HUES64 (cell line): ENCODE measurements around the gene MARCHF10.
"Not testable (repeated sequence)": the region's sequence is repeated elsewhere in the genome, so short reads cannot be mapped to it uniquely, and the experiment has no call there.

Experiments
- H3K27ac ChIP-seq: 2 replicates; pipeline ENCODE4 v1.7.0; 2013; ENCODE audit warnings: low read depth, low read length, inconsistent platforms
- H3K27me3 ChIP-seq: 2 replicates; pipeline ENCODE4 v1.6.1; 2013; ENCODE audit warnings: mild to moderate bottlenecking, low read length; ENCODE audit not compliant: insufficient read depth
- H3K36me3 ChIP-seq: 2 replicates; pipeline ENCODE4 v1.6.1; 2013; ENCODE audit warnings: mild to moderate bottlenecking, low read length; ENCODE audit not compliant: insufficient read depth
- H3K4me1 ChIP-seq: 2 replicates; pipeline ENCODE4 v1.6.1; 2013; ENCODE audit warnings: mild to moderate bottlenecking, low read length, moderate library complexity; ENCODE audit not compliant: insufficient read depth
- H3K4me3 ChIP-seq: 2 replicates; pipeline ENCODE4 v1.5.1; 2013; ENCODE audit warnings: mild to moderate bottlenecking, low read length, moderate library complexity
- H3K9ac ChIP-seq: 2 replicates; pipeline ENCODE4 v1.6.1; 2013; ENCODE audit warnings: mild to moderate bottlenecking, low read depth, low read length
- H3K9me3 ChIP-seq: 2 replicates; pipeline ENCODE4 v1.6.1; 2013; ENCODE audit warnings: low read depth, low read length; ENCODE audit not compliant: insufficient read depth
- WGBS: fragments of 150-250, 120-280 bp; methylation state at CpG from one replicate; pipeline ENCODE4 v1.1.7; 2013; ENCODE audit warnings: missing lambda C conversion rate; 5-methylcytosine and 5-hydroxymethylcytosine counted together

MARCHF10 gene

GRCh38 chr17:62692159-62692651 lies 115.9 kb downstream of the MARCHF10 start:
- no peak overlapping the region for H3K27ac ChIP-seq
- no peak overlapping the region for H3K4me3 ChIP-seq
- H3K9me3 ChIP-seq = no peaks in the 10 kb centered on the region
- H3K36me3 ChIP-seq = peaks cover 3% of the 10 kb centered on the region; the same call in 1 of the 2 replicates
- no peak overlapping the region for H3K9ac ChIP-seq
- no peaks in the 10 kb centered on the region for H3K27me3 ChIP-seq
- no peaks in the 10 kb centered on the region for H3K4me1 ChIP-seq
- WGBS = 94% methylated on average over 20 of the region's 20 CpGs

- not testable (repeated sequence) for H3K9me3 ChIP-seq, H3K27ac ChIP-seq, H3K27me3 ChIP-seq, H3K4me3 ChIP-seq, H3K4me1 ChIP-seq, H3K9ac ChIP-seq, H3K36me3 ChIP-seq
- 93% methylated on average over 8 of the region's 8 CpGs for WGBS
These were observed 116.6 kb downstream of the MARCHF10 start for GRCh38 chr17:62691589-62691915.

GRCh38 chr17:62690168-62690897 lies 117.8 kb downstream of the MARCHF10 start:
- WGBS = 90% methylated on average over 19 of the region's 19 CpGs
- Histone ChIP-seq H3K27ac (no peak overlapping the region), H3K27me3 (no peaks in the 10 kb centered on the region), H3K36me3 (peaks cover 6% of the 10 kb centered on the region; the same call in 1 of the 2 replicates), H3K9me3 (no peaks in the 10 kb centered on the region), H3K4me1 (no peaks in the 10 kb centered on the region), H3K9ac (no peak overlapping the region), H3K4me3 (no peak overlapping the region)

GRCh38 chr17:62689441-62690167 lies 118.5 kb downstream of the MARCHF10 start:
- H3K9me3 ChIP-seq = no peaks in the 10 kb centered on the region
- H3K36me3 ChIP-seq = peaks cover 13% of the 10 kb centered on the region
- H3K27ac ChIP-seq = no peak overlapping the region
- H3K4me3 ChIP-seq = no peak overlapping the region
- WGBS = 90% methylated on average over 37 of the region's 37 CpGs
- no peak overlapping the region for H3K9ac ChIP-seq
- H3K27me3 ChIP-seq = no peaks in the 10 kb centered on the region
- no peaks in the 10 kb centered on the region for H3K4me1 ChIP-seq

- peaks cover 23% of the 10 kb centered on the region for H3K36me3 ChIP-seq
- 94% methylated on average over 11 of the region's 11 CpGs for WGBS
- H3K27me3 ChIP-seq = no peaks in the 10 kb centered on the region
- no peak overlapping the region for H3K9ac ChIP-seq
- no peak overlapping the region for H3K4me3 ChIP-seq
- no peaks in the 10 kb centered on the region for H3K4me1 ChIP-seq
- H3K27ac ChIP-seq = no peak overlapping the region
- no peaks in the 10 kb centered on the region for H3K9me3 ChIP-seq
These were observed 119.5 kb downstream of the MARCHF10 start for GRCh38 chr17:62688398-62689160.

- WGBS = 98% methylated on average over 4 of the region's 4 CpGs
These were observed 120.1 kb downstream of the MARCHF10 start for GRCh38 chr17:62687997-62688396.

GRCh38 chr17:62684179-62684578 lies 123.9 kb downstream of the MARCHF10 start:
- Histone ChIP-seq H3K27ac (no peak overlapping the region), H3K9me3 (no peaks in the 10 kb centered on the region), H3K4me1 (no peaks in the 10 kb centered on the region), H3K4me3 (no peak overlapping the region), H3K36me3 (peaks cover 28% of the 10 kb centered on the region), H3K9ac (no peak overlapping the region), H3K27me3 (no peaks in the 10 kb centered on the region)
- WGBS = 93% methylated on average over 4 of the region's 4 CpGs

More at GRCh38 chr17:62687997-62688396, 120.1 kb downstream of the MARCHF10 start:
- Histone ChIP-seq H3K36me3 (peaks cover 26% of the 10 kb centered on the region), H3K9me3 (no peaks in the 10 kb centered on the region), H3K4me3 (no peak overlapping the region), H3K27me3 (no peaks in the 10 kb centered on the region), H3K4me1 (no peaks in the 10 kb centered on the region), H3K27ac (no peak overlapping the region), H3K9ac (no peak overlapping the region)

- Histone ChIP-seq H3K9me3 (no peaks in the 10 kb centered on the region), H3K4me3 (no peak overlapping the region), H3K27me3 (no peaks in the 10 kb centered on the region), H3K9ac (no peak overlapping the region), H3K36me3 (peaks cover 28% of the 10 kb centered on the region), H3K27ac (no peak overlapping the region), H3K4me1 (no peaks in the 10 kb centered on the region)
- 95% methylated on average over 8 of the region's 8 CpGs for WGBS
These were observed 126.2 kb downstream of the MARCHF10 start for GRCh38 chr17:62681939-62682381.

- H3K4me3 ChIP-seq = no peak overlapping the region
- WGBS = 95% methylated on average over 17 of the region's 17 CpGs
- H3K4me1 ChIP-seq = no peaks in the 10 kb centered on the region
- H3K36me3 ChIP-seq = peaks cover 29% of the 10 kb centered on the region
- H3K27ac ChIP-seq = no peak overlapping the region
- no peak overlapping the region for H3K9ac ChIP-seq
- no peaks in the 10 kb centered on the region for H3K9me3 ChIP-seq
- no peaks in the 10 kb centered on the region for H3K27me3 ChIP-seq
These were observed 126.8 kb downstream of the MARCHF10 start for GRCh38 chr17:62681061-62681938.

- H3K36me3 ChIP-seq = peaks cover 33% of the 10 kb centered on the region
- no peaks in the 10 kb centered on the region for H3K4me1 ChIP-seq
- H3K4me3 ChIP-seq = no peak overlapping the region
- H3K27me3 ChIP-seq = no peaks in the 10 kb centered on the region
- 94% methylated on average over 36 of the region's 36 CpGs for WGBS
- H3K27ac ChIP-seq = no peak overlapping the region
- H3K9me3 ChIP-seq = no peaks in the 10 kb centered on the region
- H3K9ac ChIP-seq = no peak overlapping the region
These were observed 127.5 kb downstream of the MARCHF10 start for GRCh38 chr17:62680541-62681052.
